ENCODE data around the gene WFDC6.

- TF ChIP-seq CTCF (IDR thresholded peaks at IDR 0.05) (no peak), POLR2AphosphoS5 (IDR thresholded peaks at IDR 0.05) (no peak), POLR2A (IDR thresholded peaks at IDR 0.05) (no peak)
These were observed 6.1 kb upstream of the WFDC6 start for GRCh38 chr20:45545351-45545750.
